Stimulated activated CD4-positive, alpha-beta T cell treated with anti-CD3 and anti-CD28 coated beads, TNF-alpha, amount 100 ng/mL, for 48 hours (primary cell): ENCODE measurements around the gene PIP5K1C.

Experiments used
- DNase-seq, 3 donors: peaks; one replicate each; pipeline ENCODE4 v3.0.0-alpha.2; 2020; ENCODE audit warnings: low read depth in 3 of 3

The PIP5K1C gene, protein sequence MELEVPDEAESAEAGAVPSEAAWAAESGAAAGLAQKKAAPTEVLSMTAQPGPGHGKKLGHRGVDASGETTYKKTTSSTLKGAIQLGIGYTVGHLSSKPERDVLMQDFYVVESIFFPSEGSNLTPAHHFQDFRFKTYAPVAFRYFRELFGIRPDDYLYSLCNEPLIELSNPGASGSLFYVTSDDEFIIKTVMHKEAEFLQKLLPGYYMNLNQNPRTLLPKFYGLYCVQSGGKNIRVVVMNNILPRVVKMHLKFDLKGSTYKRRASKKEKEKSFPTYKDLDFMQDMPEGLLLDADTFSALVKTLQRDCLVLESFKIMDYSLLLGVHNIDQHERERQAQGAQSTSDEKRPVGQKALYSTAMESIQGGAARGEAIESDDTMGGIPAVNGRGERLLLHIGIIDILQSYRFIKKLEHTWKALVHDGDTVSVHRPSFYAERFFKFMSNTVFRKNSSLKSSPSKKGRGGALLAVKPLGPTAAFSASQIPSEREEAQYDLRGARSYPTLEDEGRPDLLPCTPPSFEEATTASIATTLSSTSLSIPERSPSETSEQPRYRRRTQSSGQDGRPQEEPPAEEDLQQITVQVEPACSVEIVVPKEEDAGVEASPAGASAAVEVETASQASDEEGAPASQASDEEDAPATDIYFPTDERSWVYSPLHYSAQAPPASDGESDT

DNA sequence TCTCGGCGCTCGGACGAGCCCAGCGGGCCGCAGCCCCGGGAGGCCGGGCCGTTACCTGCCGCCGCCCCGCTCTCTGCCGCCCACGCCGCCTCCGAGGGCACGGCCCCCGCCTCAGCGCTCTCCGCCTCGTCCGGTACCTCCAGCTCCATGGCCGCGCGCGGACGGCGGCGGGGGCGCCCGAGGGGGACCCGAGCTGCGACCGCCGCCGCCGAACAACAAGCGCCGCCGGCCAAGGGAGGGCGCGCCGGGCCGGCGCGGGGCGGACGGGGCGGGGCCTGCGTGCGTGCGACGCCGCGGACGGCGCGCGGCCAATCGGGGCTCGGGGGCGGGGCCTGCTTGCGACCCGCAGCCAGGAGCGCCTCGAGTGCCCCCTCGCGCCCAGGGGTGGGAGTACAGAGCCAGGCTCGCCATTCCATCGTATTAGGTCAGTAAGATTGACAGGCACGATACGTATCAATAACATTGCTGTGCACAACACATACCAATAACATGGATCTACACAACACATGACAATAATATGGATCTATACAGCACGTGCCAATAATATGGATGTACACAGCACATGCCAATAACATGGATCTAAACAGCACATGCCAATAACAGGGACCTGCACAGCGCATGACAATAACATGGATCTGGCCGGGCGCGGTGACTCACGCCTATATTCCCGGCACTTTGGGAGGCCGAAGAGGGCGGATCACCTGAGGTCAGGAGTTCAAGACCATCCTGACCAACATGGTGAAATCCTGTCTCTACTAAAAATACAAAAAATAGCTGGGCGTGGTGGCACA is at the start of gene PIP5K1C:
Gene PIP5K1C, minus strand, starts transcription at position 227 of the 791 bp plus-strand sequence. Its CDS starts 78 bp downstream, at position 149.
- DNase-seq, result peak; percentile 83 to 95 (median 92)

DNA sequence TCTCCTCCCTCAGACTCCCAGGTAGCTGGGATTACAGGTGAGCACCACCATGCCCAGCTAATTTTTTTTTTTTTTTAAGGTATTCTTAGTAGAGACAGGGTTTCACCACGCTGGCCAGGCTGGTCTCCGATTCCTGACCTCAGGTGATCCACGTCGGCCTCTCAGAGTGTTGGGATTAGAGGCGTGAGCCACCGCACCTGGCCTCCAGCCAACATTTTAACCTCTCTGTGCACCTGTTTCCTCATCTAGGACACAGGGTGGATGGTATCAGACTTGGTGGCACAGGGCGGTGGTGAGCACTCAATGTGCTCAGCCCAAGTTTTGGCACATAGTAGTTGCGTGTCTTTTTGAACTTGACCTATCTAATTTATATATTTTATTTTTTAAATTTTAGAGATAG is 48.7 kb upstream of the PIP5K1C start:
- DNase-seq, result no peak

DNA sequence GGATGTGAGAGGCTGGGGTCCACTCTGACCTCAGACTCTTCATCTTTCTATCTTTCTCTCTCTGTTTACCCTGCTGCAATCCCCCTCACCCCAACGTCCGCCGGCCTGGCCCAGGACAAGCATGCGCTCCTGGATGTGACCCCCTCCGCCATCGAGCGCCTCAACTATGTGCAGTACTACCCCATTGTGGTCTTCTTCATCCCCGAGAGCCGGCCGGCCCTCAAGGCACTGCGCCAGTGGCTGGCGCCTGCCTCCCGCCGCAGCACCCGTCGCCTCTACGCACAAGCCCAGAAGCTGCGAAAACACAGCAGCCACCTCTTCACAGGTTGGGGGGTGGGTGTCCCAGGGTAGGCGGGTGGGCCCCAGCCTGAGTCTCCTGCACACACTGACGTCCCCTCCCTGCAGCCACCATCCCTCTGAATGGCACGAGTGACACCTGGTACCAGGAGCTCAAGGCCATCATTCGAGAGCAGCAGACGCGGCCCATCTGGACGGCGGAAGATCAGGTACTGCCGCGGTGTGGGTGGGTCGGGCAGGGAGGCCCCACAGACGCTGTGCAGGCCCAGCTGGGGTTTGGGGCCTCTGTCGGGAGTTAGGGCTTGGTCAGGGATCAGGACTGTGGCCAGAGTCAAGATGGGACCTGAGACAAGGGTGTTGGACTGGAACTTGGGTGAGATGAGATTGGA is 46.2 kb upstream of the PIP5K1C start:
- DNase-seq, result no peak

DNA sequence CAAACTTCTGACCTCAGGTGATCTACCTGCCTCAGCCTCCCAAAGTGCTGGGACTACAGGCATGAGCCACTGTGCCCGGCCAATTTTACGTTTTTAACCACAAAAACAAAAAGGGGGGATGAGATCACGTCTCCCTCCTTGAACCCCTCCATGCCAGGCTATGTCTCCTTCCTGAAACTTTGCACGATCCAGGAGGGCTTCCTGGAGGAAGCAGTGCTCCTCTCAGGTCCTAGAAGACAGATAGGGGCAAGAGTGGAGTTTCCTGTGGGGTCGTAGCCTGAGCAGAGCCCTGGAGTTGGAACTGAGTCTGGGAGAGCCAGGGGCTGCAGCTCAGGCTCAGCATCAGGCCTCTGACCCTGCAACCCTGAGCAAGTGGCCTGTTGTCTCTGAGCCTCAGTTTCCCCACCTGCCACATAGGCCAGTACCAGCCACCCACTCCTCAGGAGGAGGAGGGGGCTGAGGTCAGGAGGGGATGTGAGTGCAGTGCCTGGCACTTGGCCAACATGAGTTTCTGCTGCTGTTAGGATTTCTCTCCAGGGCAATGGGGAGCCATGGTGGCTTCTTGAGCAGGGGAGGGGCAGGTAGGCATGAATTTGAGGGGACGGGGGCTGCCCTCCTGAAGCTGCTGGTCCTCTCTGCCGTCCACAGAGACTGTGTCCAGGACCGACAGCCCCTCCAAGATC is 45.2 kb upstream of the PIP5K1C start:
- no peak for DNase-seq

DNA sequence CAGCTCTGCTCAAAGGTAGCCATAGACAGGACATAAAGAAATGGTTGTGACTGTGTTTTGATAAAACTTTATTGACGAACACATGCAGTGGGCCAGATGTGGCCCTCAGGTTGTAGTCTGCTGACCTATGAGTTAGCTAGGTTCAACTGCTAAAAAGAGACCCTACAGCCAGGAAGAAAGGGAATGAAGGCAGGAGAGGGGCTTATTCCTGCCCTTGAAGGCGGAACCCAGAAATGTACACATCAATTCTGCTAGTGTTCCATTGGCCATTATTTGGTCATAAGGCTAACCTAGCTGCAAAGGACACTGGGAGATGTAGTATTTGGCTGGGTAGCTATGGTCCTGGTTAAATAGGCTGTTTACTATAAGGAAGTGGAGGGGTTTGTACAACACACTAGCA is 43.2 kb upstream of the PIP5K1C start:
- no peak for DNase-seq

DNA sequence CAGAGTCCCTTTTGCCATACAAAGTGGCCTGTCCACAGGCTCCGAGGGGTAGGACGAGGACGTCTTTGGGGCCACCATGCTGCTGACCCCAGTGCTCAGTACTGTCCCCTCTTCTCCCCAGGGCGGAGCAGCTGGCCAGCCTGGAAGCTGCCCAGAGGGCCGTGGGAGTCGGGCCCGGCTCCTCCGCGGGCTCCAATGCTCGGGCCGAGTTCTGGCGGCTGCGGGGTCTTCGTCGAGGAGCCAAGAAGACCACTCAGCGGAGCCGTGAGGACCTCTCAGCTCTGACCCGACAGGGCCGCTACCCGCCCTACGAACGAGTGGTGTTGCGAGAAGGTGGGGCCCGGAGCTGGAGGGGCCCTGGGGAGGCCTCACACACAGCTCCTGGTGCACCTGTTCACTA is 40.2 kb upstream of the PIP5K1C start:
- DNase-seq, result no peak

DNA sequence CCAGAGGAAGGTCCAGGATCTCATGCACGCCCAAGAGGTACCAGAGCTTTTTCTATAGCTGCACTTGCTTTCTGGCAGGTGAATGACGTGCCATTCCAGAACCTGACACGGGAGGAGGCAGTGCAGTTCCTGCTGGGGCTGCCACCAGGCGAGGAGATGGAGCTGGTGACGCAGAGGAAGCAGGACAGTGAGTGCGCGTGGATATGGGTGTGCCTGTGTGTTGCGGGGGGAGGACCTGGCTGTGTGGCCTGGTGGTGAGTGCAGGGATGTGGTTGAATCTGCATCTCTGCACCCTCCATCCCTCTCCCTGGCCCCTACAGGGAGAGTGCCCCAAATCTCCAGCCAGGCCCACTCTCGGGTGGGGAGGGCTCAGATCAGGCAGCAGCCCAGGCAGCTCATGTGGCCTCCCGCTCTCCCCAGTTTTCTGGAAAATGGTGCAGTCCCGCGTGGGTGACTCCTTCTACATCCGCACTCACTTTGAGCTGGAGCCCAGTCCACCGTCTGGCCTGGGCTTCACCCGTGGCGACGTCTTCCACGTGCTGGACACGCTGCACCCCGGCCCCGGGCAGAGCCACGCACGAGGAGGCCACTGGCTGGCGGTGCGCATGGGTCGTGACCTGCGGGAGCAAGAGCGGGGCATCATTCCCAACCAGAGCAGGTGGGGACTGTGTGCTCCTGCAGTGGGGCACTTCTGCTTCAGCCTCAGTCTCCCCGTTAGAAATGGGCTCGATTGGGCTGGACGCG is 38.4 kb upstream of the PIP5K1C start:
- no peak for DNase-seq

DNA sequence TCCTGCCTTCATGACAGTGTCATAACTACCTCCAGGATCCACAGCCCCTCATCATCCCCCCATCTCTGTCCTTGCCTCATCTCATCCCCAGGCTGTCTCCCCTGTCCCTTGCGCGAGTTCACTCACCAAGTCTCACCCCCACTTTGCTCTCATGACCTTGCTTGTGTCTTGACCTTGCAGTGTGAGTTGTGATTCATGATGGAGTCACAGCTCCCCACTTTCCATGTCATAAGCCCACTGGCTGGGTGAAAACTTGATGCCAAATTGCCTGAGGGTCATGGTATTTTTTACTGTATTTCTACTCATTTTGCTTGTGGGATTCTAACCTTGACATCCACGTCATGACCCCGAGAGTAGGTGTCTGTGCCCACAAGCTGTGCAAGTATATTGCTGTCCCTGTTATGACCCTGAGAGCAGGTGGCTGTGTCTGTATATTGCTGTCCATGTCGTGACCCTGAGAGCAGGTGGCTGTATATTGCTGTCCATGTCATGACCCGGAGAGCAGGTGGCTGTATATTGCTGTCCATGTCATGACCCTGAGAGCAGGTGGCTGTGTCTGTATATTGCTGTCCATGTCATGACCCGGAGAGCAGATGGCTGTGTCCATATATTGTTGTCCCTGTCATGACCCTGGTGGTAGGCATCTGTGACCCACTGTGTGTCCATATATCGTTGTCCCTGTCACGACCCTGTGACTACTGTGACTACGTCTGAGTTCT is 37.4 kb upstream of the PIP5K1C start:
- no peak for DNase-seq

DNA sequence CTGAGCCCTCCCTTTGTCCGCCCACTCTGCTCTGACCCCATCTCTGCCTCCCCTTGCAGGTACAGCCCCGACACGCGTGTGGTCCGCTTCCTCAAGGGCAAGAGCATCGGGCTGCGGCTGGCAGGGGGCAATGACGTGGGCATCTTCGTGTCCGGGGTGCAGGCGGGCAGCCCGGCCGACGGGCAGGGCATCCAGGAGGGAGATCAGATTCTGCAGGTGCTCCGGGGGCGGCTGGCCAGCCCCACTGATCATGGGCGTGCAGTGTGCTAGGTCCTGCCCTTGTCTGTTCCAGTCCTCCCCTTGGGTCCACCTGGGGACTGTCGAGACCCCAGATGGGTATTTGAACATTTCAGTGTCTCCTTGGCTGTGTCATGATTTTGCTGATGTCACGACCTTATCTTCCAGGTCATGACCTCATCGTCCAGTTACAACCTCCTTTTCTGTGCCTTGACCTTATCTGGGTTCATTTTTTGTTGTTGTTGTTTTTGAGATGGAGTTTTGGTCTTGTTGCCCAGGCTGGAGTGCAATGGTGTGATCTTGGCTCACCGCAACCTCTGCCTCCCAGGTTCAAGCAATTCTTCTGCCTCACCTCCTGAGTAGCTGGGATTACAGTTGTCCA is 35.9 kb upstream of the PIP5K1C start:
- no peak for DNase-seq

DNA sequence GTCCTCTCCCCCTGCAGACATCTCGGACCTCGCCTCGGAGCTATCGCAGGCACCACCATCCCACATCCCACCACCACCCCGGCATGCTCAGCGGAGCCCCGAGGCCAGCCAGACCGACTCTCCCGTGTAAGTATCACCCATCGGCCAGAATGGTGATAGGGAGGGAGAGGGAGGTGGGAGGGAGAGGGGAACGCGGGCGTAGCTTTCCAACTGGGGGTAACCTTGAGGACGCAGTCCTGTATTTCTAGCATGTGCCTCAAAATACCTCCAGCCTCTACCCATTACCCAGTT is 34.0 kb upstream of the PIP5K1C start:
- no peak for DNase-seq

DNA sequence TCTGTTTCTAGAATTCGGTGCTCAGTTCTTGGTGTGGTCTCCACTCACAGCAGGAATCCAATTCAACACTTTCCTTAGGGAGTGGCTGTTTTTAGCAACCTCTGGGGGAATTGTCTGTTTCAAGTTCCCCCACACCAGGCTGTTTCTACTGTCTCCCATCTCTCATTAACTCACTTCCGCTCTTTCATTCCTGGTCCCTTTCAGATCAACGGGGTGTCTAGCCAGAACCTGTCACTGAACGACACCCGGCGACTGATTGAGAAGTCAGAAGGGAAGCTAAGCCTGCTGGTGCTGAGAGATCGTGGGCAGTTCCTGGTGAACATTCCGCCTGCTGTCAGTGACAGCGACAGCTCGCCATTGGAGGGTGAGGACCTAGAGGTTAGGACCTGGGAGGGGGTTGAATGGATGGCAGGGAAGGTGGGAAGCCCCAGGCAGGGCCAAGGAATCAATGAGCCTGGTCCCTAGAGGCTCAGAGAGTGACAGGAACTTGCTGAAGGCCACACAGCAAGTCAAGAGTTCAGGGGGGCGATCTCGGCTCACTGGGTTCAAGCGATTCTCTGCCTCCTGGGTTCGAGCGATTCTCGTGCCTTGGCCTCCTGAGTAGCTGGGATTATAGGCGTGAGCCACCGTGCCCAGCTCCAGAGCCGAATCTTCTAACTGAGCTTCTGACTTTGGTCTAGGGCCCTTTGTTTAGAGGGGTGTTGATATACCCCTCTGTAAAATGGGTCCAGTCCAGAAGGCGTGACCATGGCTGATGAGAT is 33.5 kb upstream of the PIP5K1C start:
- no peak for DNase-seq

DNA sequence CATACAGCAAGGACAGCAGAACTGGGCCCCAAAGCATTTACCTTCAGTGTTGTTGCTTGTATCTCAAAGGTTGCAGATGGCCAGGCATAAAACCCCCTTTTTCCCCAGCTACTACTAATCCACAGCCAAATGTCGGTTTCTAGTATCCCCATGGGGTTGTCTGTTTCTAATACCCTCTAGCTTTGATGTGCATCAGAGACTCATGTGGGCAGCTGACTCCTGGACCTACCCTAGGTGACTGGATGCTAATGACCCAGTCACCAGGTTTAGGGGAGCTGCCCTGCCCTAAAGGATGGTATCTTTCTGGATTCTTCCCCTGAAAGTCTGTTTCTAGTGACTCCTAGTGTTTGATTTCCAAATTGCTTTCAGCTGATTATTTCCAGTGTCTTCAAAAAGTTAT is 31.8 kb upstream of the PIP5K1C start:
- no peak for DNase-seq

DNA sequence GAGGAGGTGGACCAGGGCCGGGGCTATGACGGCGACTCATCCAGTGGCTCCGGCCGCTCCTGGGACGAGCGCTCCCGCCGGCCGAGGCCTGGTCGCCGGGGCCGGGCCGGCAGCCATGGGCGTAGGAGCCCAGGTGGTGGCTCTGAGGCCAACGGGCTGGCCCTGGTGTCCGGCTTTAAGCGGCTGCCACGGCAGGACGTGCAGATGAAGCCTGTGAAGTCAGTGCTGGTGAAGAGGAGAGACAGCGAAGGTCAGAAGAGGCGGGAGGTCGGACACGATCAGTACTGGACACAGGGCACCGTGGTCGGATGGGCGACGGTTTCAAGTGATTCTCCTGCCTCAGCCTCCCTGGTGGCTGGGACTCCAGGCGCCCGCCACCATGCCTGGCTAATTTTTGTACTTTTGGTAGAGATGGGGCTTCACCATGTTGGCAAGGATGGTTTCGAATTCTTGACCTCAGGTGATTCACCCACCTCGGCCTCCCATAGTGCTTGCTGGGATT is 30.2 kb upstream of the PIP5K1C start:
- DNase-seq, result no peak

DNA sequence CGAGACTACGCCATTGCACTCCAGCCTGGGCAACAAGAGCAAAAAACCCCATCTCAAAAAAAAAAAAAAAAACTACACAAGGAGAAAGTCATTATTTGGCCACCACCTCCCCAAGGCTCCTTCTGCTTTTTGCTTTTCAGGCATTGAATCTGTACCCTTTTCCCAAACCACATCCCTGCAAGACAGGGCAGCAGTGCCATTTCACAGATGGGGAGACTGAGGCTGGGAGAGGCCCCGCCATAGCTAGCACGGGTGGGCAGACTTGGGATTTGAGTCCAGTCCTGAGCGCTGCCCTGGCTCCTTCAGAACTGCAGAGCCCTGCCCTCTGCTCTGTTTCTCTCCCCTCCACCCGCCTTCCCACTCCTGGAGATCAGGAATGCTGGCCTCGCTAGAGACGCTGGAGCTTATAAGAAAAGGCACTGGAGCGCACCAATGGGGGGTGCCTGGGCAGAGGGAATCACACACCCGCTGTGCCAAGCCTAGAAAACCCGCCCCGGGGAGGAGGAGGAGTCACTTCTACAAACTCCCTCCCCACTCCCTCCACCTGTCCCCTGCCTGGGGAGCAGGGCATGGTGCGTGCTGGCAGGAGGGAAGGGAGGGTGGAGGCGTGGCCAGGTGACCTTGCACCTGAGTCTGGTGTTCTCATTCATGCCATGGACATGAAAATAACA is 25.5 kb upstream of the PIP5K1C start:
- DNase-seq, result no peak

DNA sequence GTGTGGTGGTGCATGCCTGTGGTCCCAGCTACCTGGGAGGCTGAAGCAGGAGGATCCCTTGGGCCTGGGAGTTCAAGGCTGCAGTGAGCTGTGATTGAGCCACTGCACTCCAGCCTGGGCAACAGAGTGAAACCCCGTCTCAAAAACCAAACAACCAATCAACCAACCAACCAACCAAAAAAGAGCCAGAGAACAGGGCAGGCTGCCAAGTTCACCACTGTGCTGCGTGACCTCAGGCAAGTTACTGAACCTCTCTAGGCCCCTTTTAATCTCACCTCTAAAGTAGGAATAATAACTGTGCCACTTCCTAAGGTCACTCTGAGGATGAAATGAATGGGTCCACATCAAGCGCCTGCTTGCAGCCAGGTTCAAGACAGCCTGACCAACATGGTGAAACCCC is 24.9 kb upstream of the PIP5K1C start:
- DNase-seq, result no peak

DNA sequence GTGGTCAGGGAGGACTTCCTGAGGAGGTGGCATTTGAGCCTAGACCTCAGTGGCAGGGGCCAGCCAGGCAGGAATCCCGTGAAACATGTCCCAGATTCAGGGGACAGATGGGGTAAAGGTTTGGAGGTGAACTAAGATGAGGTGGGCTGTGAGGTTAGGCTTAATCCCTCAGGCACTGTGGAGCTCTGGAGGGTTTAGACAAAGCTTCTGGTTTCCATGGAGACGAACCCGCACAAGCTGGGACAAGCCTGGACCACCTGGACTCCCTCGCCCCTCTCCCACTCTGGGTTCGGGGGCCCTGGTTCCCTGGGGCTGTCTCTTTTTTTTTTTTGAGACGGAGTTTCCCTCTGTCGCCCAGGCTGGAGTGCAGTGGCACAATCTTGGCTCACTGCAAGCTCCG is 23.6 kb upstream of the PIP5K1C start:
- DNase-seq, result no peak

DNA sequence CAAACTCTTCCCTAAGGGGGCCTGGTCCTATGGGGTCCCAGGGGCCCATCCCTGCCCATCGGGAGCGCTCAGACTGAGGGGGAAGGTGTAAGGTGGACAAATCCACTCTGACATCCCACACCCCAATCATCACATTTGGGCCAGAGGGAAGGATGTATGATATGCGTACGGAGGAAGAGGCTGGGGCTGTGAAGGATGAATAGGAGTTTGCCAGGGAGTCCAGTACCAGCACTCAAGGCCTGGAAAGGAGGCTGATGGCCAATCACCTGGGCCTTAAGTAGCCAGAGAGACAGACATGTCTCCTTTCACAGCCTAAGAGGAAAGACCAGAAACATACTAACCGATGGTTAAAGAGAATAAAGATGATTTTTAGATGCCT is 22.8 kb upstream of the PIP5K1C start:
- no peak for DNase-seq

DNA sequence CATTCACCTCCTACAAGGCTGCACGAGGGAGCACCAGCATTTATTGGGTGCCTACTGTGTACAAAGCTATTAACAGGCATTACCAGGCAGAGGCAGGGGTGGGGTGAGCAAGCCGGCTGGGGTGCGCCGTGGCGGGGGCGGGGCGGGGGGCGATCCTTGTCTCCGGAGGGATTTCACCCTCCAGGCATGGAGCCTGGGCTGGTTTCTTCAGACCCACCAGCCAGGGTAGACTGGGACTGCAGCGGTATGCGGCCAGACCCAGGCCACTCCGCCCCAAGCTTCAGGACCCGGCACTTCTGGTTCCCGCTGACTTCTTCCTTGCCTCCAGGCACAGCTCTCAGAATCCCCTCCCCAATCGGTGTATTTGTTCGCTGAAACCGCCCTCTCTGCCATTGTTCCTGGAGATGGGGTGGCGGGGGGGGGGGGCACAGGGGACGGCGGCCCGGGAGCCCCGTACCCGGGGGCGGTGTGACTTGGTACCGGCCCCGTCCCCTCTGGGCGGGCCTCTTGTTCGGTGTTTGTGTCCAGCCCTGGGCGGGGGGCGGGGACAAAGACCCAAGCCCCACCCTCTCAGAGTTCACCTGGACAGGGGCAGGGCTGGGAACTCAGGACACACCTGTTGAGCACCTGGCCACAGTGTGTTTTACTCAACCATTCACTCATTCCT is 22.3 kb upstream of the PIP5K1C start:
- DNase-seq, result no peak
